PC-9 (cell line): ENCODE measurements around the gene RBM38.

ENCODE experiments used
- EZH2 ChIP-seq: fragments of 200-600 bp; sonication (generic); IDR thresholded peaks from 2 replicates; pipeline ENCODE4 v1.8.0; 2017; ENCODE audit warnings: antibody characterized with exemption, low read depth
- TF ChIP-seq, protein P1 (sequence below): fragments of 200-600 bp; sonication (generic); conservative IDR thresholded peaks from 2 replicates; pipeline ENCODE4 v1.6.1; 2017; ENCODE audit warnings: mixed run types, antibody characterized with exemption, mild to moderate bottlenecking, moderate library complexity

DNA sequence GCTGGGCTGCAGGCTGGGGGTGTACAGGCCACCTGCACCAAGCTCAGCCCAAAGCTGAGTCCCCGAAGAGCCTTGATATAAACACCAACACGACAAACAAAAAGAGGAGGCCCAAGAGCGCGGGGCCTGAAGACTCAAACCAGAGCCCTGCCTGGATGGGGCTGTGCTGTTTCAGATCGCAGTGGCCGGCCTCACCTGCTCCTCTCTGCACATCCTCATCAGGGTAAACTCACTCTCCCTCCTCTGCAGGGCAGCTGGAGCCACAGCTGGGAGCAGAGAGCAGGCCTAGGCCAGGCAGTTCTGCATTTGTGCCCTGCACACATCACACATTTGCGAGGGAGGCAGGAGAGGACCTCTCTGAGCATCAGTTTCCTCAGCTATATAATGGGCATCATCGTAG lies 3.7 kb upstream of the RBM38 start:
- TF ChIP-seq, protein P1, sequence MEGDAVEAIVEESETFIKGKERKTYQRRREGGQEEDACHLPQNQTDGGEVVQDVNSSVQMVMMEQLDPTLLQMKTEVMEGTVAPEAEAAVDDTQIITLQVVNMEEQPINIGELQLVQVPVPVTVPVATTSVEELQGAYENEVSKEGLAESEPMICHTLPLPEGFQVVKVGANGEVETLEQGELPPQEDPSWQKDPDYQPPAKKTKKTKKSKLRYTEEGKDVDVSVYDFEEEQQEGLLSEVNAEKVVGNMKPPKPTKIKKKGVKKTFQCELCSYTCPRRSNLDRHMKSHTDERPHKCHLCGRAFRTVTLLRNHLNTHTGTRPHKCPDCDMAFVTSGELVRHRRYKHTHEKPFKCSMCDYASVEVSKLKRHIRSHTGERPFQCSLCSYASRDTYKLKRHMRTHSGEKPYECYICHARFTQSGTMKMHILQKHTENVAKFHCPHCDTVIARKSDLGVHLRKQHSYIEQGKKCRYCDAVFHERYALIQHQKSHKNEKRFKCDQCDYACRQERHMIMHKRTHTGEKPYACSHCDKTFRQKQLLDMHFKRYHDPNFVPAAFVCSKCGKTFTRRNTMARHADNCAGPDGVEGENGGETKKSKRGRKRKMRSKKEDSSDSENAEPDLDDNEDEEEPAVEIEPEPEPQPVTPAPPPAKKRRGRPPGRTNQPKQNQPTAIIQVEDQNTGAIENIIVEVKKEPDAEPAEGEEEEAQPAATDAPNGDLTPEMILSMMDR: no peak
- TF ChIP-seq EZH2: no peak
